ENCODE results near the gene KCNB1. TPM values are rescaled to one million over a fixed set of nuclear protein-coding genes. Genes with fewer than 3 reads are reported as not detected.

The KCNB1 gene
- total and polyA plus RNA-seq, 4 donors: under 0.01 to 3.4 (median 1.4) TPM

- peaks cover under 1 to 12% (median 8%) of the 10 kb centered on the region in 4 donors for H3K4me1 ChIP-seq (ENCODE audit: control insufficient read depth in 4 of 4, insufficient read depth in 4 of 4, low read length in 3 of 4)
These were observed 32.2 kb downstream of the KCNB1 start for GRCh38 chr20:49450281-49450721.

More at GRCh38 chr20:49450281-49450721, 32.2 kb downstream of the KCNB1 start:
- 77% methylated on average over 14 of the region's 14 CpGs for WGBS
- Histone ChIP-seq H3K9me3 (ENCODE audit: control insufficient read depth in 4 of 4, low read length in 3 of 4) (no peaks in the 10 kb centered on the region), H3K9ac (ENCODE audit: low read depth in 1 of 2, low read length in 2 of 2) (no peak overlapping the region), H3K4me3 (ENCODE audit: low read depth in 1 of 3, low read length in 3 of 3) (no peak overlapping the region), H3K36me3 (ENCODE audit: control insufficient read depth in 4 of 4, insufficient read depth in 3 of 4, low read depth in 1 of 4, low read length in 3 of 4) (no peaks in the 10 kb centered on the region), H3K27ac (ENCODE audit: low read depth in 1 of 2, low read length in 2 of 2) (no peak overlapping the region), H3K27me3 (ENCODE audit: control insufficient read depth in 4 of 4, insufficient read depth in 4 of 4, low read length in 3 of 4) (no peaks in the 10 kb centered on the region)
- TF ChIP-seq RAD21 (IDR thresholded peaks at IDR 0.05) (no peak), NR2F2 (IDR thresholded peaks at IDR 0.05) (no peak), GABPA (IDR thresholded peaks at IDR 0.05 in 1 of 2, conservative IDR thresholded peaks at IDR 0.05 in 1 of 2) (no peak), TAF1 (conservative IDR thresholded peaks at IDR 0.05) (no peak), ZBTB33 (IDR thresholded peaks at IDR 0.05) (no peak), HNF4A (conservative IDR thresholded peaks at IDR 0.05) (no peak), JUND (IDR thresholded peaks at IDR 0.05) (no peak), RXRA (IDR thresholded peaks at IDR 0.05) (no peak), ATF3 (IDR thresholded peaks at IDR 0.05) (no peak), HNF4G (IDR thresholded peaks at IDR 0.05) (no peak), YY1 (IDR thresholded peaks at IDR 0.05) (no peak), SP1 (IDR thresholded peaks at IDR 0.05) (no peak), FOXA2 (IDR thresholded peaks at IDR 0.05) (no peak)
- TF ChIP-seq, protein P1, sequence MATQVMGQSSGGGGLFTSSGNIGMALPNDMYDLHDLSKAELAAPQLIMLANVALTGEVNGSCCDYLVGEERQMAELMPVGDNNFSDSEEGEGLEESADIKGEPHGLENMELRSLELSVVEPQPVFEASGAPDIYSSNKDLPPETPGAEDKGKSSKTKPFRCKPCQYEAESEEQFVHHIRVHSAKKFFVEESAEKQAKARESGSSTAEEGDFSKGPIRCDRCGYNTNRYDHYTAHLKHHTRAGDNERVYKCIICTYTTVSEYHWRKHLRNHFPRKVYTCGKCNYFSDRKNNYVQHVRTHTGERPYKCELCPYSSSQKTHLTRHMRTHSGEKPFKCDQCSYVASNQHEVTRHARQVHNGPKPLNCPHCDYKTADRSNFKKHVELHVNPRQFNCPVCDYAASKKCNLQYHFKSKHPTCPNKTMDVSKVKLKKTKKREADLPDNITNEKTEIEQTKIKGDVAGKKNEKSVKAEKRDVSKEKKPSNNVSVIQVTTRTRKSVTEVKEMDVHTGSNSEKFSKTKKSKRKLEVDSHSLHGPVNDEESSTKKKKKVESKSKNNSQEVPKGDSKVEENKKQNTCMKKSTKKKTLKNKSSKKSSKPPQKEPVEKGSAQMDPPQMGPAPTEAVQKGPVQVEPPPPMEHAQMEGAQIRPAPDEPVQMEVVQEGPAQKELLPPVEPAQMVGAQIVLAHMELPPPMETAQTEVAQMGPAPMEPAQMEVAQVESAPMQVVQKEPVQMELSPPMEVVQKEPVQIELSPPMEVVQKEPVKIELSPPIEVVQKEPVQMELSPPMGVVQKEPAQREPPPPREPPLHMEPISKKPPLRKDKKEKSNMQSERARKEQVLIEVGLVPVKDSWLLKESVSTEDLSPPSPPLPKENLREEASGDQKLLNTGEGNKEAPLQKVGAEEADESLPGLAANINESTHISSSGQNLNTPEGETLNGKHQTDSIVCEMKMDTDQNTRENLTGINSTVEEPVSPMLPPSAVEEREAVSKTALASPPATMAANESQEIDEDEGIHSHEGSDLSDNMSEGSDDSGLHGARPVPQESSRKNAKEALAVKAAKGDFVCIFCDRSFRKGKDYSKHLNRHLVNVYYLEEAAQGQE (IDR thresholded peaks at IDR 0.05): no peak
- TF ChIP-seq, protein P2, sequence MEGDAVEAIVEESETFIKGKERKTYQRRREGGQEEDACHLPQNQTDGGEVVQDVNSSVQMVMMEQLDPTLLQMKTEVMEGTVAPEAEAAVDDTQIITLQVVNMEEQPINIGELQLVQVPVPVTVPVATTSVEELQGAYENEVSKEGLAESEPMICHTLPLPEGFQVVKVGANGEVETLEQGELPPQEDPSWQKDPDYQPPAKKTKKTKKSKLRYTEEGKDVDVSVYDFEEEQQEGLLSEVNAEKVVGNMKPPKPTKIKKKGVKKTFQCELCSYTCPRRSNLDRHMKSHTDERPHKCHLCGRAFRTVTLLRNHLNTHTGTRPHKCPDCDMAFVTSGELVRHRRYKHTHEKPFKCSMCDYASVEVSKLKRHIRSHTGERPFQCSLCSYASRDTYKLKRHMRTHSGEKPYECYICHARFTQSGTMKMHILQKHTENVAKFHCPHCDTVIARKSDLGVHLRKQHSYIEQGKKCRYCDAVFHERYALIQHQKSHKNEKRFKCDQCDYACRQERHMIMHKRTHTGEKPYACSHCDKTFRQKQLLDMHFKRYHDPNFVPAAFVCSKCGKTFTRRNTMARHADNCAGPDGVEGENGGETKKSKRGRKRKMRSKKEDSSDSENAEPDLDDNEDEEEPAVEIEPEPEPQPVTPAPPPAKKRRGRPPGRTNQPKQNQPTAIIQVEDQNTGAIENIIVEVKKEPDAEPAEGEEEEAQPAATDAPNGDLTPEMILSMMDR (IDR thresholded peaks at IDR 0.05; ENCODE audit: low read depth, low read length, missing input control): no peak
- DNase-seq (ENCODE audit: low spot score): no peak
